Esophagus squamous epithelium (tissue), 5 donors: ENCODE results near the gene CNOT4. TPM values are rescaled to one million over a fixed set of nuclear protein-coding genes. Genes with fewer than 3 reads are reported as not detected.
"Not testable (repeated sequence)": the region's sequence is repeated elsewhere in the genome, so short reads cannot be mapped to it uniquely, and the experiment has no call there.

ENCODE experiments used
- DNase-seq: peaks from one replicate; lab custom pipeline; 2025; lab: John Stamatoyannopoulos, UW
- H3K27ac ChIP-seq, 4 donors: fragments of 200-600 bp; sonication (generic); one replicate each; pipeline ENCODE4 v1.5.1; 2016 to 2019; ENCODE audit warnings: mild to moderate bottlenecking in 1 of 4
- H3K27me3 ChIP-seq, 4 donors: fragments of 200-600 bp; sonication (generic); 1 replicate in 3 of 4; 2 replicates in 1 of 4; pipeline versions ENCODE4 v1.5.1 to v1.6.0; 2017 to 2021; ENCODE audit warnings: antibody characterized with exemption in 1 of 4
- H3K36me3 ChIP-seq, 3 donors: fragments of 200-600 bp; sonication (generic); one replicate each; pipeline ENCODE4 v1.5.1; 2016 to 2019
- H3K4me1 ChIP-seq, 3 donors: fragments of 200-600 bp; sonication (generic); one replicate each; pipeline ENCODE4 v1.5.1; 2017 to 2019
- H3K4me3 ChIP-seq, 4 donors: fragments of 200-600 bp; sonication (generic); 1 replicate in 3 of 4; 2 replicates in 1 of 4; pipeline ENCODE4 v1.5.1; 2016 to 2019; ENCODE audit warnings: mild to moderate bottlenecking in 2 of 4, moderate library complexity in 1 of 4
- H3K9me3 ChIP-seq, 3 donors: fragments of 200-600 bp; sonication (generic); one replicate each; pipeline ENCODE4 v1.5.1; 2016 to 2019
- POLR2A ChIP-seq, 4 donors: fragments of 450-650 bp; IDR thresholded peaks; one replicate each; pipeline ENCODE4 v1.6.1; 2017; ENCODE audit warnings: antibody characterized with exemption in 4 of 4, mild to moderate bottlenecking in 4 of 4, moderate library complexity in 3 of 4
- WGBS, 2 donors: methylation state at CpG; one replicate each; pipeline ENCODE4 v1.1.5; 2018; 5-methylcytosine and 5-hydroxymethylcytosine counted together
- intact Hi-C: fragments of 100-400 bp; cut with DNase I; formaldehyde crosslinking; loops from one replicate; pipeline ENCODE4 v1.15.0; 2022
- total RNA-seq, 4 donors: library from RNA; depleted of rRNA; stranded (reverse); fragments of >200 nt; gene quantifications; one replicate each; pipeline ENCODE4 v1.1.0, GENCODE V29; 2016
- TF ChIP-seq, protein P1 (sequence below), 6 experiments: fragments of 450-650 bp in 4 of 6; fragments of 200-600 bp in 2 of 6; sonication (generic) in 2 of 6; IDR thresholded peaks; one replicate each; pipeline ENCODE4 v1.5.1; 2016 to 2019; ENCODE audit warnings: antibody characterized with exemption in 6 of 6, mild to moderate bottlenecking in 4 of 6, moderate library complexity in 4 of 6
- donor health status: DM: yes; HTN: yes; CAD: no.

CNOT4 gene
- total RNA-seq, 4 donors from 2014 or later: 7.3 to 20.0 (median 14.0) TPM

DNA sequence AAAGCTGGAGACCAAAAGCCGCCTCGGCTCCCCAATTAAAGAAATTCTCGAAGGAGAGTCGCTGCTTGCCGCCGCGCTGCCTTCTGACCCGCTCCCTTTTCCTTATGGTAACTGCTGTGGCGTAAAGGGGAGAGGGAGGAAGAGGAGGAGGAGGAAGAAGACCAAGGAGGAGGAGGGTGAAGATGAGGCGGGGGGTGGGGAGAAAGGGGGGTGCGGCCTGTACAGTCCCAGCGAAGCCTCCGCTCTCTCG is 388 bp downstream of the CNOT4 start:
- peak overlapping the region; percentile 77 to 94 (median 84) for H3K4me3 ChIP-seq
- peak overlapping the region; percentile 94 to 98 (median 96) for H3K27ac ChIP-seq
- TF ChIP-seq, protein P1, sequence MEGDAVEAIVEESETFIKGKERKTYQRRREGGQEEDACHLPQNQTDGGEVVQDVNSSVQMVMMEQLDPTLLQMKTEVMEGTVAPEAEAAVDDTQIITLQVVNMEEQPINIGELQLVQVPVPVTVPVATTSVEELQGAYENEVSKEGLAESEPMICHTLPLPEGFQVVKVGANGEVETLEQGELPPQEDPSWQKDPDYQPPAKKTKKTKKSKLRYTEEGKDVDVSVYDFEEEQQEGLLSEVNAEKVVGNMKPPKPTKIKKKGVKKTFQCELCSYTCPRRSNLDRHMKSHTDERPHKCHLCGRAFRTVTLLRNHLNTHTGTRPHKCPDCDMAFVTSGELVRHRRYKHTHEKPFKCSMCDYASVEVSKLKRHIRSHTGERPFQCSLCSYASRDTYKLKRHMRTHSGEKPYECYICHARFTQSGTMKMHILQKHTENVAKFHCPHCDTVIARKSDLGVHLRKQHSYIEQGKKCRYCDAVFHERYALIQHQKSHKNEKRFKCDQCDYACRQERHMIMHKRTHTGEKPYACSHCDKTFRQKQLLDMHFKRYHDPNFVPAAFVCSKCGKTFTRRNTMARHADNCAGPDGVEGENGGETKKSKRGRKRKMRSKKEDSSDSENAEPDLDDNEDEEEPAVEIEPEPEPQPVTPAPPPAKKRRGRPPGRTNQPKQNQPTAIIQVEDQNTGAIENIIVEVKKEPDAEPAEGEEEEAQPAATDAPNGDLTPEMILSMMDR (IDR thresholded peaks at IDR 0.05): no peak
- TF ChIP-seq POLR2A (IDR thresholded peaks at IDR 0.05): no peak
- no peak for DNase-seq
- intact Hi-C loops: no loop called here
- peaks cover 0 to 45% (median 30%) of the 10 kb centered on the region in 3 donors for H3K4me1 ChIP-seq
- no peaks in the 10 kb centered on the region for H3K27me3 ChIP-seq
- WGBS, 2 donors: 0 to 1% methylated on average over 9 to 11 of the region's 14 CpGs
- peaks cover 0 to 6% (median 0%) of the 10 kb centered on the region in 3 donors for H3K36me3 ChIP-seq
- no peaks in the 10 kb centered on the region for H3K9me3 ChIP-seq

DNA sequence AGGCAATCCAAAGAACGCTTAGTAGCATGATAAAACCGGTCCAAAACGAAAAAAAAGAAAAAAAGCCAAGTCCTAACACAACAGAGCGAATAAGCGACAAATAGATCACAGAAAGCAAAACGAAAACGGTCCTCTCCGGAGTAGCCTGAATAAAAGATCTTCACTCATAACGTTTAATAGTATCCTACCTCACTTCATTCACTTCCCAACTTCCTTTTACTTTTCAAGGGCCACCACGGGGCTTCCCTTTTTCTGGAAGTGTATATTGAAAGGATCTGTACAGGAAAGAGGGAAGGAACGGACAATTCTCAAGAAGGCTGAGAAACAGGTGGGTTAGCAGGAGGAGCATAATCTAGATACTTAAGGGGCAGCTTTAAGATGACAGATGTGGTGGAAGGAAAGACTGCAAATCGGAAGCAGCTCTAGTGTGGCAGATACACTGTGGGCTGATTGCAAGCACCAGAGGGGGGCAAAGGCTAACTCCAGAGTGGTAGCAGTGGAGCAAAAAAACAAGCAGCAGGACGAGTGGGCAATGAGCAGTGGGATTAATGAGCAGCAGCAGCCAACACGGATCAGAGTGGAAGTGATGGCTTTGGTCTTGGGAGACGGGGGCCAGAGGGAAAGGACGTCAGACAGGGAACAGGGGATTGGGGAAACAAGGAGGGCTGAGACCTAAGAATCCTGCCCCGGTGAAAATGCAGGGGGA is 866 bp downstream of the CNOT4 start:
- 1% methylated on average over 17 of the region's 17 CpGs for WGBS, 2 donors
- Histone ChIP-seq H3K27ac (peak overlapping the region; percentile 94 to 98 (median 96)), H3K4me3 (peak overlapping the region; percentile 77 to 94 (median 84)), H3K9me3 (no peaks in the 10 kb centered on the region), H3K4me1 (peaks cover 0 to 45% (median 30%) of the 10 kb centered on the region in 3 donors), H3K27me3 (no peaks in the 10 kb centered on the region), H3K36me3 (peaks cover 0 to 6% (median 0%) of the 10 kb centered on the region in 3 donors)
- TF ChIP-seq, protein P1 (IDR thresholded peaks at IDR 0.05): no peak
- no peak for TF ChIP-seq POLR2A (IDR thresholded peaks at IDR 0.05)
- DNase-seq: no peak
- intact Hi-C loops: no loop called here

DNA sequence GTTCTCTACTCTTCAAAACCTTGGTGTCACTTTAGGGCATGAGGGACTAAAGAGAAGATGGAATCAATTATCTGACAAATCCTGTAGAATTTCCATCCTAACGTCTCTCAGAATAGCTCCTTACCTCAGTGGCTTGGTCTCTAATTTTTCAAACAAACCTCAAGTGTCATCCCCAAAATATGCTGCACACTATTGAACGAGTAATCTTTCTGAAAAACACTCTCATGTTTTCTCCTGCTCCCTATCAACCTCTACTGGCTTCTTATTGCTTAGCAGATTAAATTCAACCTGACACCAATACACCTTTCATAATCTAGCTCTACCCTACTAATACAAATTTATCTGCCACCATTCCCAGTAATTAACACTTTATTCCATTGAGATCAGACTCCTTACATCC is 8.5 kb downstream of the CNOT4 start:
- peaks cover 0 to 68% (median 25%) of the 10 kb centered on the region in 3 donors for H3K4me1 ChIP-seq
- H3K36me3 ChIP-seq: peaks cover 0 to 6% (median 0%) of the 10 kb centered on the region in 3 donors
- no peak overlapping the region for H3K27ac ChIP-seq
- no peaks in the 10 kb centered on the region for H3K9me3 ChIP-seq
- intact Hi-C loops: no loop called here
- 65 to 72% methylated on average over 2 of the region's 2 CpGs for WGBS, 2 donors
- TF ChIP-seq POLR2A (IDR thresholded peaks at IDR 0.05): no peak
- TF ChIP-seq, protein P1 (IDR thresholded peaks at IDR 0.05): no peak
- no peaks in the 10 kb centered on the region for H3K27me3 ChIP-seq
- H3K4me3 ChIP-seq: no peak overlapping the region
- no peak for DNase-seq

DNA sequence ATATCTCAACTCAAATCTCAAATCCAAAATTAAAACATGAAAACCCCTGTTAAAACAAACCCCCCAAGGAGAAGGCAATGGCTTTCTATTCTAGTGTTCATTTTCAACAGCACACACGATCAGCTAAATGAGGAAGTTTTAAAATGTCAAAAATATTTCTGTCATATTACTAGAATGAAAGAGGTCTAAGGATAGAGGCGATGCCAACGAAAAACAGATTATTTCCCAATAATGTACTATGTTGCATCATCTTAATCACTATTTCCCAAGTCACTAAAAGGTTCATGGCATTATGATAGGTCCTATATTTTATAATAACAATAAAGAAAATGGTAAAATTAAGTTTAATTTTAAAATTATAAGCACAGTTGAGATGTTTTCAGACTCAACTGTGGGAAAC is 10.1 kb downstream of the CNOT4 start:
- Histone ChIP-seq H3K27ac (no peak overlapping the region), H3K36me3 (peaks cover 0 to under 1% (median 0%) of the 10 kb centered on the region in 3 donors), H3K4me1 (peaks cover 0 to 58% (median 19%) of the 10 kb centered on the region in 3 donors), H3K27me3 (no peaks in the 10 kb centered on the region), H3K4me3 (no peak overlapping the region), H3K9me3 (no peaks in the 10 kb centered on the region)
- TF ChIP-seq, protein P1 (IDR thresholded peaks at IDR 0.05): no peak
- TF ChIP-seq POLR2A (IDR thresholded peaks at IDR 0.05): no peak
- WGBS, 2 donors: 52 to 61% methylated on average over 3 of the region's 3 CpGs
- no peak for DNase-seq
- intact Hi-C loops: no loop called here

DNA sequence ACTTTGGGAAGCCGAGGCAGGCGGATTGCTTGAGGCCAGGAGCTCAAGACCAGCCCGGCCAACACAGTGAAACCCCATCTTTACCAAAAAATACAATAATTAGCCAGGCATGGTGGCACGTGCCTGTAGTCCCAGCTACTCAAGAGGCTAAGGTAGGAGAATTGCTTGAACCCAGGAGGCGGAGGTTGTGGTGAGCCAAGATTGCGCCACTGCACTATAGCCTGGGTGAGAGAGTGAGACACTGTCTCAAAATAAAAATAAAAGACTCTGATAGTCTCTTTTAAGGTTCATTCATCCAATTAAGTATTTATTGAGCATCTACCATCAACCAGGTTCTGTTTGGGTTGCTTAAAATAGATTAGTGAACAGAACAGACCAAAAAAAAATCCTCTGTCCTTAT is 12.7 kb downstream of the CNOT4 start:
- H3K27ac ChIP-seq, H3K4me3 ChIP-seq, H3K27me3 ChIP-seq, DNase-seq, H3K9me3 ChIP-seq, H3K36me3 ChIP-seq, intact Hi-C loops: not testable (repeated sequence)
- H3K4me1 ChIP-seq: peaks cover 0 to 43% (median 19%) of the 10 kb centered on the region in 3 donors
- WGBS, 2 donors: 86 to 95% methylated on average over 4 to 6 of the region's 6 CpGs
